GM19023 (cell line): ENCODE measurements around the gene FAM186B.

Experiments
- ATAC-seq: cut with Tn5 transposase; IDR thresholded peaks from one replicate; pipeline ENCODE4 v1.9.1; 2021; ENCODE audit warnings: mild to moderate bottlenecking, moderate library complexity; ENCODE audit not compliant: unreplicated experiment

Gene FAM186B

GRCh38 chr12:49568442-49569162 lies 36.8 kb downstream of the FAM186B start:
- peak; percentile 27 for ATAC-seq

GRCh38 chr12:49567611-49568441 lies 37.6 kb downstream of the FAM186B start, which contains the start of gene MCRS1:
Gene MCRS1 (minus strand): TSS chr12:49568142. CDS start chr12:49566731, 1,411 bp downstream.
- ATAC-seq: peak; percentile 83

DNA sequence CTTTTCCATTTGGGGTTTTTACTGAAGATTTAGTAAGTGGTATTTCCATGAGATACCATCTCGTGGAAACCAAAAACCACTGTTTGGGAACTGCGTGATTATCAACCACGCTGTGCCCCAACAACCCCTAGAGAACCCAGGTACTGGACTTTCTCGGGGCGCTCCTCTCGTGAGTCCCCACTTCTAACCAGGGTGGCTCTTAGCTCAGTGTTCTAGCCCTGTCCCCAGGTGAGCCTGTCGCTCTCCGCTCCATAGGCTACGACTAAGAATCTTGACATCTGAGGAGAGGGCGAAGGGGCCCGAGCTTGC lies 38.2 kb downstream of the FAM186B start:
- ATAC-seq: no peak

GRCh38 chr12:49566361-49566760 lies 39.1 kb downstream of the FAM186B start:
- ATAC-seq: no peak

DNA sequence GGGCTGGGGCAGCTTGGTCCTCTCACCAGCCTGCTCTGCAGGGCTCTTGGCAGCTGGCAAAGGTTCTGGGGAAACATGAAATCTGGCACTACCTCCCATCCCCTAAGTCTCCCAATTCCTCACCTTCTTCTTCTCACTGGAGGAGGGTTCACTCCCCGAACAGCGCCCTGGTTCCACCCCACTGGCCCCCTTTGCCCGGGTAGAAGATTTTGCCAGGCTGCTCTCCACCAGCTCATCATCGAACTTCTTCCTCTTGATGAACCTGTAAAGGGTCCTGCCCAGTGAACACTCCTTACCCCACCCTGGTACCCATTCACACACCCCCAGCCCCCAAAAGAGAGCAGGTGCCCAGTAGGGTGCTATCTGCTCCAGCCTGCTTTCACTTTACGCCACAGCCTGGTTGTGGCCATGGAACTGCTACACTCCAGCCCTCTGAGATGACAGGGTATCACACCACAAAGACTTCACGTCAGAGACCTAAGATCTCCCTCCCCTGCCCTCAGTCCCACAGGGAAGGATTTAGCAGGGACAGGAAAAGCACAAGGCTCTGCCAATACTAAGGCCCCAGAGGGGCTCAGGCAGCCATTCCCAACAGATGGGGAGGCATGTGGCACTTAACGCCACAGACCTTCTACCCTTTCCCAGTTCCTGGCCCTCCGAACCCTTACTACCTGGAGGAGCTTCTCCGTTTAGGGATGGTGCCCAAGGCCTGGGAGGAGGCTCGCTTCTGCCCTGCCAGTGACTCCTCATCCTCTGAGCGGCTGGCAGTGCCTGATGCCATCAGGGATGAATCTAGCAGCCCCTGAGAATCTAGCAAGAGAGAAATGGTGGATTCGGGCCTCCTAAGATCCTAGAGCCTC lies 39.8 kb downstream of the FAM186B start:
- ATAC-seq: no peak

GRCh38 chr12:49564686-49565405 lies 40.6 kb downstream of the FAM186B start:
- ATAC-seq: no peak

GRCh38 chr12:49563951-49564685 lies 41.3 kb downstream of the FAM186B start:
- ATAC-seq: no peak

GRCh38 chr12:49562831-49563230 lies 42.6 kb downstream of the FAM186B start:
- no peak for ATAC-seq

DNA sequence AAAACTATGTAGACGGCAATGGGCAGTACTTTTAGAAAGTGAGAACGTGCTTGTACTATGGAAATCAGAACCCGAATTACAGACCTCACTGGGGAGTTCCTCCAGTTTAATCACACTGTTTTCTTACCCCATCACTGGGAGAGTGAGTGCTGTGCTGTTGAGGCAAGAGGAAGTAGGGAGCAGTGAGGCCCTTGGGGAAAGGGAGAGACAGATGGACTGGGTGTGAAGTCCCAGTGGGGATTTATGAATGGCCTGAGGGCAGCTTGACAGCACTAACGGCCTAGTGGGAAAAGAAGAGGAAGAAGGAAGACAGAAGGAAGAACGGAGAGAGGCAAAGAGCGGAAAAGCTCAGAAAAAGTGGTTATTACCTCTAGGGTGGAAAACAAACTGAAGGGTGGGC lies 43.2 kb downstream of the FAM186B start:
- ATAC-seq: no peak

DNA sequence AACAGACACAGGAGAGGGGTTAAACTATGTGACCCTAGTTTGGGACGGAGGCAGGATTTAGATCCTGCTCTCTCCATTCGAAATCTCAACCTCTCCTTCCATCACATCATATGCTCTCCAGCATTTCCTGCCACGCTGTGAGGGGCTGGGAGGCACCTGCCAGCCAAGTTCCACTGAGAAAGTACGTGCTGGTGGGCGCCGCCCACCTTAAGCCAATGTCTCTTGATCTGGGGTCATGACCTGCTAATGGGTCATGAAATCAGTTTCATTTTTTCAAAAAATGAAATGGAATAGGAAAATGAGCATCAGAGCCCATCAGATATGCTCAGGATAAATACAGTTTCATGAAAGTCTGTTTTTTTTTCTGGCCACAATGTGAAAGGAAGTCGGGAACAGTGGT lies 44.7 kb downstream of the FAM186B start:
- no peak for ATAC-seq

GRCh38 chr12:49559011-49559675 lies 46.3 kb downstream of the FAM186B start:
- no peak for ATAC-seq

GRCh38 chr12:49558526-49558925 lies 46.9 kb downstream of the FAM186B start:
- no peak for ATAC-seq

DNA sequence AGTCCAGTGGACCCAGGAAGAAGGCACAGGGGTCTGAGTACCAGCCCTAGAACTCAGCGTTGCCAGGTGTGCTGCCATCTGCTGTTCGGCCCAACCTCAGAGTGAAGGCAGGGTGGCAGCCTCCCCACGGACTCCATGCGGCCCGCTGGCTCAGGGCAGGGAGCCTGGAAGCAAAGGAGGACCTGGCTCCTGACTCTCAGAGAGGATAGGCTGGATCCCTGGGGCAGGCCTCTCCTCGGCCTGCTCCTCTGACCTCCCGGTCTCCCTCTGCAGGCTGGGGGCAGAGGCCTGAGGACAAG lies 47.6 kb downstream of the FAM186B start:
- ATAC-seq: no peak

- ATAC-seq: no peak
Observed at GRCh38 chr12:49557187-49557916, 48.1 kb downstream of the FAM186B start.

DNA sequence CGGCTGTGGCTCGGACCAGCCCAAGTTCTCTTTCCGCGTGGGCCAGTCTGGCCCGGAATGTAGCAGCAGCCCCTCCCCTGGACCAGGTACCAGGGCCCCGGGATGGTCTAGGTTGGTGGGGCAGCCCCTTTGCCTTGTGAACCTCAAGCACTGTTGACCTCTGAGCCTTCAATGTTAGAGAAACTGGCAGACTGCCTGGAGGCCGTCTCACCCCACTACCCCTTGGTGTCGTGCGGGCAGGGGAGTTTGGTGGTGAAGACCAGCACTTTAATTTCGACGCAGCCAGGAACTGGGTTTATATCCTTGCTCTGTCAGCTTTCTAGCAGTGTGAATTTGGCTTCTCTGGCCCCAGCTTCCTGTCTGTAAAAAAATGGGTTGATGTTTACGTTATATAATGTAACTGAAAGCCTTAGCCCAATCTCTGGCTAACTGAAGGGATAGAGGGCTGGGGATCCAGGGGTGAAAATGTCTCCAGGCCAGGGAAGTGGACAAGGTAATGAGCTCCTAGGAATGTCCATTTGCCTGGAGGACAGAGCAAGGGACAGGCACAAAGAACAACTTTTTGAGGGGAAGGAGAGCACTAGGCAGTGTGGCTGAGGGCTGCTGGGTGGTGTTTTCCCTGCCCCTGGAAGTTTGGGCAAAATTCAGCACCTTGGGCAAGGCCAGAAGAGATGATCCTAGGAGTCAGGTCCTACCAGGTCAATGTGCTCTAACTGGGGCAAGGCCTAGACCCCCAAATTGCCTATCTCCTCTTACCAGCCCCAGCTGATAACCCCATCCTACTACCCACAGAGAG lies 48.9 kb downstream of the FAM186B start:
- no peak for ATAC-seq

- no peak for ATAC-seq
Observed at GRCh38 chr12:49555631-49556390, 49.6 kb downstream of the FAM186B start.

DNA sequence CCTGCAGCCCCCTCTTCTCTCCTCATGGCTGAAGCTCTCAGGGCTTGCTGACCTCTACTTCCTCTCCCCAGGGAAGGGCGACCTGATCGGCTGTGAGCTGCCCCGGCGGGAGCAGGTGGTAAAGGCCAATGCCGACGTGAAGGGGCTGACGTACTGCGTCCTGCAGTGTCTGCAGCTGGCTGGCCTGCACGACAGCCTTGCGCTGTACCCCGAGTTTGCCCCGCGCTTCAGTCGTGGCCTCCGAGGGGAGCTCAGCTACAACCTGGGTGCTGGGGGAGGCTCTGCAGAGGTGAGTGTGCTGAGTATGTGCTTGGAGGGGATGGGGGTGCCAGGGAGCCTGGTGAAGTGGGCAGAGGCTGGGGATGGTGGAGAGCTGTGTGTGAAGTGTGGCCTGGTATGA lies 51.2 kb downstream of the FAM186B start:
- ATAC-seq: no peak
